HPDE6-E6E7 (cell line): ENCODE data around the gene IMMP2L.

ENCODE experiments used
- DNase-seq: peaks from one replicate; pipeline ENCODE4 v3.0.0; 2011; ENCODE audit warnings: missing footprints; ENCODE audit errors: extremely low spot score

IMMP2L gene

DNA sequence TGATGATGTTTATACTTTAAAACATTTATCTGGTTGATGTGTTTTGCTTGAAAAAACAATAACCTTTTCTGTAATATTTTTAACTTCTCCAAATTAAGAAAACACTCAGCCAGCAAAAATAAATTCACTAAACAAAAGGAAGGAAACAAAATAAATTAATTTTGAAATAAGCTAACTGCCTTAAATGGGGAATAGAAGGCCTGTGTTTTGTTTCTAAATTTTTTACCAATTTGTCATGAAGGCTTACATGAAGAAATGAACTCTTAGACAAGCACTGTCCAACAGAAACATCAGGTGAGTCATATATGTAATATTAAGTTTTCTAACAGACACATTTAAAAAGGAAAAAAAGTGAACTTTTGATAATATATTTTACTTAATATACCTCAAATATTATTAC lies 402.9 kb downstream of the IMMP2L start:
- DNase-seq: no peak

GRCh38 chr7:111150709-111151108 lies 411.6 kb downstream of the IMMP2L start:
- no peak for DNase-seq

DNA sequence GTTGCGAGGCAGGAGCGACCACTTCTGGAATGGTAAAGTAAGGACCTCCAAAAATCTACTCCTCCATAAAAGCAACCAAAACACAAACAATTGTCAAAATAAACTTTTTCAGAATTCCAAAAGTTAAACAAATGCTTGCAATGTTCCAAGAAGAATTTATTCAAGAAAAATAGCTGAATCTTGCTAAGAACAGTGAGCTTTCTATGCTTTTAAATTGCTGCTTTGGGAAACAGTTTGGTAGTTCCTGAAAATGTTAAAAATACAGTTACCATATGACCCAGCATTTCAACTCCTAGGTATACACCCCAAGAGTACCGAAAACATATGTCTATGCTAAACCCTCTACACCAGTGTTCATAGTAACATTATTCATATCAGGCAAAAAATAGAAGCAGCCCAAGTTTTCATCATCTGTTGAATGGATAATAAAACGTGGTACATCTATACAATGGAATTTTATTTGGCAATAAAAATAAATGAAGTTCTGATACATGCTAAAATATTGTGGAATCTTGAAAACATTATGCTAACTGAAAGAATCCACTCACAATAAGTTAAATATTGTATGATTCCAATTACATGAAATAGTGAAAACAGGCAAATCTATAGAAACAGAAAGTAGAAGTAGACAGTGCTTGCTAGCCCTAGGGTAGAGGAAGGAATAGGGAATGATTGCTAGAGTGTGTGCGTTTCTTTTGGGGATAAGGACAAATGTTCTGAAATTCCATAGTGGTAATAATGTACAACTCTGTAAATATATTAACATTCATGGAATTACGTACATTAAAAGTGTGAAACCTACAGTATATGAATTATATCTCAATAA lies 414.4 kb downstream of the IMMP2L start:
- DNase-seq: no peak

DNA sequence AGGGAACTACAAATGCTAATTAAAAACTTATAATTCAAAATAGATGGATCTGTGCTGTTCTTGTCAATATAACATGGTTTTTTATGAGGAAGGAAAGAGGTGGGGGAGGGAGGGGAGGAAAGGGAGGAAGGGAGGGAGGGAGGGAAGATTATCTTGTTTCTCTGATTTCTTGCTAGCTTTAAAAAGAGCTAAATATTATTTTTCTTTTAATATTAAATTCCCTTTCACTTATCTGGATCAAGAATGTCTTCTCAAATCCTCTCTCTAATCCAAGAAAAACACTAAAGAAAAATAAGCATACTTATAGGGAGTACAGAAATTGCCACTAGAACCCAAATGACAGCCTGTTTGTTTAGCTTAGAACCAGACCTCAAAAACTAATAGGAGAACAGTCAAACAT lies 416.2 kb downstream of the IMMP2L start:
- DNase-seq: no peak

DNA sequence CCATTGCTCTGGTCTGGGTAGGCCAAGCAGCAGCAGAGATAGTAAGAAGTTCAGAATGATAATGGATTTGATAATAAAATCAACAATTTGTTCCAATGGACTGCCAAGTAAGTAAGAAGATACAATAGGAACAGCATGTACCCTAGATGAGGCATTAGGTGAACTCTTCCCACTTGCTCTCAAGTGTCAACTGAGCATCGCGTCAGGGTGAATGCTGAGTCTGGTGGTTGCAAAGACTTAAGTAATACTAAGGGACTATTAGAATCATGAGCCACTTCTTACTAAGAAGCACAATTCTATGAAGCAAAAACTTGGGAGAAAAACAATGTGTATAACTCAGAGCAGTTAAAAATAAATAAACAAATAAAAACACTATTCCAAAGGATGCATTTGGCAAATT lies 416.8 kb downstream of the IMMP2L start:
- DNase-seq: no peak

- DNase-seq: no peak
Measured at GRCh38 chr7:111140091-111140865, 422.0 kb downstream of the IMMP2L start.

DNA sequence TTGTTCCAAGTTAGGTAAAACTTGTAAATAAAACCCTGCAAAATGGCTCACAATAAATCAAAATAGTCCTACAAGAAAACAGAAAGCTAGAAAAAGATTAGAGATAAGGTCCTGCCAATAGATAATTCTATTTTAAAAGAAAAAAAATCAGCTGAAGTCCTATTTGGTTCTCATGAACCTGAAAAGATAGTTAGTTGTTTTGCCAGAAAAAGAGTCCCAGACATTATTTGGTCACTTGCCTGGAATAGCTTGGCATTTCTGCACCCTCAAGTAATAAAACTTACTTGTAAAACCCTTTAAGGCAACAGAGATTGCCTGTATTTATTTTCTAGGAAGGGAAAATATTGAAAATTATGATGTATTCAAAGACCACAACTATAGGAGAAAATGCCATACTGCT lies 423.7 kb downstream of the IMMP2L start:
- no peak for DNase-seq

GRCh38 chr7:111138193-111138569 lies 424.1 kb downstream of the IMMP2L start:
- DNase-seq: no peak

DNA sequence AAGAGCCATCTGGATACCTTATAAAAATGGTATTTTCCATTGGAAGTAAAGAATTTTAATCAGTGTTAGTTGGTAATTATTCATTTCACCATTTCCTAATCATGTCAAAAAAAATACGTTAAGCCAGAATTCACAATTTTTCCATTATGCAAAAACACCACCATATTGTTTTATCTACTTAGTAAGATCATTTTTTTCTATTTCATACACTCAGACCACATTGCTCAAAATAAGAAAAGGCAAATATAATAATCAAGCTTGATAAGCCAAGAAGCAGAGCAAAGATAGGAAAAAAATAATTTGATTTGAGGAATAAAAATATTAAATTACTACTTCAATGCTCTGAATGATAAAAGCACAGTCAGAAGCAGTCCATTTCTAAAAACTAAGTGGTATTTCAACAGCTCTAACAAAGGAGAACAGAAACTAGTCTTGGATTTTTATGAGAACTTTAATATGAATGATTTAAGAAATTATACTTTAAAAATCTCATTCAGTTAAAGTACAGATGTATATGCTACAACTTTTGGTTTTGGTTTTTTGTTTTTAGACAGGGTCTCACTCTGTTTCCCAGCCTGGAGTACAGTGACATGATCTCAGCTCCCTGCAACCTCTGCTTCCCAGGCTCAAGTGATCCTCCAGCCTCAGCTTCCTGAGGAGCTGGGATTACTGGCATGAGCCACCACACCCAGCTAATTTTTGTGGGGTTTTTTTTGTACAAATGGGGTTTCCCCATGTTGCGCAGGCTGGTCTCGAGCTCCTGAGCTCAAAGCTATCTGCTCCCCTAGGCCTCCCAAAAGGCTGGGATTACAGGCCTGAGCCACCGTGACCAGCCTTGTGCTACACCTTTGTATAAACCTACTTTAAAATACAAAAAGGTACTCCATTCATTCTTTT lies 424.7 kb downstream of the IMMP2L start:
- DNase-seq: no peak

DNA sequence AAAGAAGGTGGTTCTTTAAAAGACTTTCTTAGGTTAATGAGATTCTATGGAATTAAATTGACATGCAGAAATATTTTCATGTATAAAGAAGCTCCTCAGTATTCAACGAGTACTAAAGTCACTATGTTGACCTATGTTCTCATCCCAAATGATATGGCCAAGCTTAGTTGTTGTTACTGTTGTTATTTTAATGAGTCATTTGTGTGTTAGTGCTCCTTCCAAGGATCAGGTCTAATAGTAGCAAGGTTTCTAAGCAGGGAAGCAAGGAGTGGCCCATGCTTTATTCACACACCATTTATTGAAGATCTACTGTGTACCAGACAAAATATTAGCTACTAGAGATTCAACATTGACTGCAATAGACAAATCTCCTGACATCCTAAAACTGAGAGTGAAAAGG lies 429.5 kb downstream of the IMMP2L start:
- DNase-seq: no peak

- DNase-seq: no peak
Measured at GRCh38 chr7:111129435-111129834, 432.9 kb downstream of the IMMP2L start.

DNA sequence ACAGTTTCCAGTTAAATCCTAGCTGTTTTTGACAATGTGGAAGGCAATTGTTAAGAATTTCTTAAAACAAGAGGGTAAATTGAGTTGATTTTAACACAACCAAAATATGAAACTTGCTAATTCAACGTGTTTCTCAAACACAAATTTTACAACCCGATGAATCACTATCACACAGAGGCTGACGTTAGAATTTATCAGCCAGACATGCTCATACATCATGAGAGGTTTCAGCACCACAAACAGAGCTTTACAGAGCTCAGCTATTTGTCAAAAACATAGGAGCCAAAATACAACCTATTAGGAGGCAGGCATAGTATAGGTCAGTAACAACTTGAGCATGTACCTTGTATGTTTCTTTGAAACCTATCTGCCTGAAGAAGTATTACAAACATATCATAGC lies 435.3 kb downstream of the IMMP2L start:
- no peak for DNase-seq

DNA sequence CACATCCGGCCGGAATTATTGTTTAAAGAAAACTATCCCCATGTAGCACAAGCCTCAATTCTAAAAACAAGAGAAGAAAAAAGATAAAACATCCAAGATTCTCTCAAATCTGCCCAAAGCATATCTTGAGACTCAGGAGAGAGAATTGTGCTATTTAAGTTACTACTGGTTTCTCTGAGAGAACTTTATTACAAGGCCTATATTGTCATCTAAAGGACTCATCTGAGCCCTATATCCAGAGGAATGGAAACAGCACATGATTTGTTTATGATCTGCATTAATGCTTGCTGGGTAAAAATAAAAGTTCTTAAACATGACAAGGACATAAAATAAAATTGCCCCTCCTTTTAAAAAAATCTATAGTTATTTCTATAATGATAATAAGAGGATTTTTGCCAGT lies 446.3 kb downstream of the IMMP2L start:
- no peak for DNase-seq

- DNase-seq: no peak
Measured at GRCh38 chr7:111113263-111114017, 448.9 kb downstream of the IMMP2L start.

DNA sequence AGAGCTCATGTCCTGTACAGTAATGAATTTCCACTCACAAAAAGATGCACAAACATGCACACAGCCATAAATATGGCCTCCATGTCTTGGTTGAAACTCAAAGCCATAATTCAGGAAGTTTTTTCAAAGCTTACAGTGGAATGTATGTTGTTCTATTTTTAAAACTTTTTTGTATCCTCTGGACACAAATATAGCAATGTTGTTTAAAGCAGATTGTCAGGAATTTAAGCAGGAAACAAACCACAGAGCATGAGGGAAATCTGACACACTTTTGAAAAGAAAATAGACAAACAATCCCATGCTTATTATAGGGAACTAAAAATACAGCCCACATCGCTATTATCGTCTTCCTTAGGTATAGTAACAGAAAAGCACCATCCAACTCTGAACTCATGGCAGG lies 449.9 kb downstream of the IMMP2L start:
- DNase-seq: no peak

- DNase-seq: no peak
Measured at GRCh38 chr7:111108496-111108895, 453.8 kb downstream of the IMMP2L start.

DNA sequence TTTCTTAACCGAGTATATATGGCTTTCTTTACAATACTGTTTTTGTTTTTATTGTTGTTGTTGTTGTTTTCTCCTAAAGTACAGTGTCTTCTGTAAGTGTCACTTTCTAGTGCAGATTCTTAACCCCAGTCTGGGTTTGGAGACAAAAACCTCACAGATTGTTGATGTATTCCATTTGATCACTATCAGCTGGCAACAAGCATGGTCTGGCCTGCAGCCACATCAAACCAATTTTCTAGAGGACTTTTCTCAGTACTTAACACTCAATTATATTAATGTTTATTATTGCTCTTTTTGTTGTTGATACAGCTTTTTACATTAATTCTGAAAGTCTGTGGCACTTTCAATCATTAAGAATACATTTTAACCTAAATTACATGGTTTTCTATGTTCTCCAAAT lies 454.3 kb downstream of the IMMP2L start:
- DNase-seq: no peak

- DNase-seq: no peak
Measured at GRCh38 chr7:111107579-111107978, 454.7 kb downstream of the IMMP2L start.

DNA sequence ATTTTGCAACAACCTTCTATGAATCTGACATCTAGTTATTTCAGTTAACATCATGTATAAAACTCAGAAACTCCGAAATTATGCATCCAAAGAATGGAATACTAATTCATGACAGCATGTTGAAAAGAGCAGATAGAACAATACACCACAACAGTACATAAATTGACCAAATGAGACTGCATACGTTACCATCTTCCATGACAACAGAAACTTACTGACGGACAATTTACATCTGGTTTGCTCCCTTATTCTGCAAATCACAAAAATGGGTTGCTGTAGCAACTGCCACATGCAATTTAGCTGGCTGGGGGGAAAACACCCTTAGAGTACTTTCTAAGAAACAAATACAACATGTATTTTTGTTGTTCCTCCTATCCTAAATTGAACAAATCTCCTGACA lies 457.0 kb downstream of the IMMP2L start:
- no peak for DNase-seq

GRCh38 chr7:111104710-111105109 lies 457.6 kb downstream of the IMMP2L start:
- DNase-seq: no peak

DNA sequence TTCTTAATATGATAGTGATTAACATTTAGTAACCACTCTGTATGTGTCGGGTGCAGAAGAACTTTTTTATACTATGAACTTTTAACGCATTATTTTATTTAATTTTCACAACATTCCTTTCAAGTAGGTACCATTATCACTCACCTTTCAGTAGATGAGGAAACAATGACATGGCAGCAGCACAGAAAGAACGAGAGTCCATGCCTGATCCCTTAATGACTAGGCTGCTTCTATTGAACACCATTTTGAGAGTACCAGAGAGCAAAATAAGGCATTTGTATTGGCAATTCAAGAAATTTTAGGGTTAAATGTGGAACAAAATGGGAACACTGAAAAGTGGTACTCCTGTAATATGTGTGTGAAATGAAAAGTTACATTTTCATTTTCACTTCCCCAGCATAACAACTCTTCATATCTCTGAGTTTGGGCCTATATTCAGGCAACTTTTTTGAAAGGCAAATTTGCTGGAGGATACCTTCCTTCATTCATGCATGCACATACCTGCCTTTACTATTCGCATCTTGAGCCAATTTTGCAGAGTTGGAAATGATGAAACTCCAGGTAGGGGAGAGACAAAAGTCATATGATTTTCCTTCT lies 458.5 kb downstream of the IMMP2L start:
- DNase-seq: no peak
